Fibroblast of lung (primary cell): ENCODE results near the gene PELO. TPM values are rescaled to one million over a fixed set of nuclear protein-coding genes. Genes with fewer than 3 reads are reported as not detected.
A peak's percentile ranks its signal among the peaks of the same experiment; 100 is the strongest.

ENCODE experiments used
- DNase-seq, 2 donors: peaks; one replicate each; pipeline versions ENCODE4 v3.0.0 to v3.0.0-alpha.2; 2010; ENCODE audit warnings: low read depth in 2 of 2
- H2AFZ ChIP-seq: 2 replicates; pipeline ENCODE4 v1.5.1; 2012; ENCODE audit warnings: low read length, control low read depth, inconsistent platforms
- H3K27ac ChIP-seq: 2 replicates; pipeline ENCODE4 v1.5.1; 2011; ENCODE audit warnings: low read length, control low read depth; ENCODE audit not compliant: insufficient read depth
- H3K27me3 ChIP-seq: 2 replicates; pipeline ENCODE4 v1.5.1; 2011; ENCODE audit warnings: mild to moderate bottlenecking, low read length; ENCODE audit not compliant: control insufficient read depth, insufficient read depth
- H3K36me3 ChIP-seq: 2 replicates; pipeline ENCODE4 v1.5.1; 2011; ENCODE audit warnings: low read length; ENCODE audit not compliant: control insufficient read depth, insufficient read depth
- H3K4me1 ChIP-seq: 2 replicates; pipeline ENCODE4 v1.5.1; 2011; ENCODE audit warnings: low read length; ENCODE audit not compliant: control insufficient read depth, insufficient read depth; ENCODE audit errors: extremely low read depth
- H3K4me2 ChIP-seq: 2 replicates; pipeline ENCODE4 v1.5.1; 2011; ENCODE audit warnings: low read length, control low read depth; ENCODE audit not compliant: insufficient read depth; ENCODE audit errors: extremely low read depth
- H3K4me3 ChIP-seq, 4 experiments: fragments of 200-600 bp in 1 of 4; sonication (generic) in 1 of 4; replicated peaks in 1 of 4; 2 replicates each; pipeline ENCODE4 v1.5.1; 2011 to 2016; ENCODE audit warnings: low read length in 4 of 4, low read depth in 3 of 4, mild to moderate bottlenecking in 3 of 4, control low read depth in 2 of 4, inconsistent platforms in 1 of 4, mixed read lengths in 1 of 4; ENCODE audit not compliant: insufficient read depth in 1 of 4; ENCODE audit errors: control extremely low read depth in 1 of 4
- H3K79me2 ChIP-seq: 2 replicates; pipeline ENCODE4 v1.5.1; 2012; ENCODE audit warnings: mild to moderate bottlenecking, low read length, inconsistent platforms; ENCODE audit not compliant: control insufficient read depth, insufficient read depth
- H3K9ac ChIP-seq: 2 replicates; pipeline ENCODE4 v1.5.1; 2011; ENCODE audit warnings: mild to moderate bottlenecking, low read length, control low read depth; ENCODE audit not compliant: insufficient read depth
- H3K9me3 ChIP-seq: 2 replicates; pipeline ENCODE4 v1.5.1; 2012; ENCODE audit warnings: low read depth, low read length; ENCODE audit not compliant: control insufficient read depth, insufficient read depth
- H4K20me1 ChIP-seq: 2 replicates; pipeline ENCODE4 v1.5.1; 2011; ENCODE audit warnings: low read length; ENCODE audit not compliant: control insufficient read depth, insufficient read depth; ENCODE audit errors: extremely low read depth
- EZH2 ChIP-seq: IDR thresholded peaks from 2 replicates; pipeline ENCODE4 v1.5.1; 2012; ENCODE audit warnings: low read length, control low read depth, mild to moderate bottlenecking; ENCODE audit errors: missing control alignments
- polyA plus RNA-seq, 2 donors: library from polyadenylated mRNA; depleted of rRNA in 1 of 2; stranded (reverse) in 1 of 2; unstranded in 1 of 2; fragments of >200 nt; gene quantifications; 2 replicates each; pipeline ENCODE4 v1.2.1, GENCODE V29; 2011 to 2012; ENCODE audit warnings: missing spikeins in 1 of 2
- total RNA-seq: library from RNA; depleted of rRNA; stranded (reverse); fragments of >200 nt; gene quantifications from 2 replicates; pipeline ENCODE4 v1.2.1, GENCODE V29; 2014
- TF ChIP-seq, protein P1 (sequence below), 2 donors: IDR thresholded peaks in 1 of 2; conservative IDR thresholded peaks in 1 of 2; 1 replicate in 1 of 2; 2 replicates in 1 of 2; pipeline ENCODE4 v1.5.1; 2011 to 2012; ENCODE audit warnings: low read length in 2 of 2, control low read depth in 1 of 2, inconsistent platforms in 1 of 2, low read depth in 1 of 2, mild to moderate bottlenecking in 1 of 2

The PELO gene
- total and polyA plus RNA-seq, 2 donors (not counting 1 experiment from before 2014, with no cell fraction given) = 30.5 to 45.2 TPM

DNA sequence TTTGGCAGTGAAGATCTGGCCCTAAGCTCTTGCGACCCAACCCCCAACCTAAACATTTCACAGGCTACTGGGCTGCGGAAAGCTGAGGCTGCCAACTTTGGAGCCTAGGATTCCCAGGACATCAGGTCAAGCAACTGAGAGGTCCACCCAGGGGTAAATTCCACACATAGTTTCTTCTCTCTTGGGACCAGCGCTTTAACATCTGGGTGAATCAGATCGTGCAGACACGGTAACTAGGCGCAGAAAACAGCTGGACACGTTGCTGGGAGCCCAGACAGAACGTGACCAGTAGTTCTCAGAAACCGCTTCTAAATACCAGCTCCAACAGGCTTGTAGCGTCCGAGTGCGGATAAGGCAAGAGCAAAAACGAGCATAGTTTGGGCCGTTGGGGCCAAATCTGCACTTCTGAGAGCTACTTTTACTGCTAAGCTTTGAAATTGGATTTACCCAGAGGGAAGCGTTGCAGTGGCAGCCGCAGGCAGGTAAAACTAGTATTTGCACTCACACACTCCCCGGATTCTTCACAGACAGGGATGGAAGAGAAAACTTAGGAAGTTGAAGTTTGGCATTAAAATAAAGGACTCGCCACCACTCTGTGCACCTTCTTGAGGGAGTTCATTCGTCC is 11.8 kb downstream of the PELO start:
- H2AFZ ChIP-seq = peak overlapping the region; percentile 46
- TF ChIP-seq EZH2 = no peak
- TF ChIP-seq, protein P1, sequence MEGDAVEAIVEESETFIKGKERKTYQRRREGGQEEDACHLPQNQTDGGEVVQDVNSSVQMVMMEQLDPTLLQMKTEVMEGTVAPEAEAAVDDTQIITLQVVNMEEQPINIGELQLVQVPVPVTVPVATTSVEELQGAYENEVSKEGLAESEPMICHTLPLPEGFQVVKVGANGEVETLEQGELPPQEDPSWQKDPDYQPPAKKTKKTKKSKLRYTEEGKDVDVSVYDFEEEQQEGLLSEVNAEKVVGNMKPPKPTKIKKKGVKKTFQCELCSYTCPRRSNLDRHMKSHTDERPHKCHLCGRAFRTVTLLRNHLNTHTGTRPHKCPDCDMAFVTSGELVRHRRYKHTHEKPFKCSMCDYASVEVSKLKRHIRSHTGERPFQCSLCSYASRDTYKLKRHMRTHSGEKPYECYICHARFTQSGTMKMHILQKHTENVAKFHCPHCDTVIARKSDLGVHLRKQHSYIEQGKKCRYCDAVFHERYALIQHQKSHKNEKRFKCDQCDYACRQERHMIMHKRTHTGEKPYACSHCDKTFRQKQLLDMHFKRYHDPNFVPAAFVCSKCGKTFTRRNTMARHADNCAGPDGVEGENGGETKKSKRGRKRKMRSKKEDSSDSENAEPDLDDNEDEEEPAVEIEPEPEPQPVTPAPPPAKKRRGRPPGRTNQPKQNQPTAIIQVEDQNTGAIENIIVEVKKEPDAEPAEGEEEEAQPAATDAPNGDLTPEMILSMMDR (conservative IDR thresholded peaks at IDR 0.05 in 1 of 2, IDR thresholded peaks at IDR 0.05 in 1 of 2; ENCODE audit: low read depth in 1 of 2, low read length in 2 of 2) = no peak
- H4K20me1 ChIP-seq = no peaks in the 10 kb centered on the region
- H3K27me3 ChIP-seq = no peaks in the 10 kb centered on the region
- H3K36me3 ChIP-seq = no peaks in the 10 kb centered on the region
- peaks cover 69% of the 10 kb centered on the region for H3K79me2 ChIP-seq
- peak overlapping the region; percentile 84 for H3K9ac ChIP-seq
- peaks cover 10% of the 10 kb centered on the region for H3K4me1 ChIP-seq
- H3K4me2 ChIP-seq = peak overlapping the region; percentile 97
- DNase-seq = peak; percentile 61 to 86
- peak overlapping the region; percentile 99 for H3K27ac ChIP-seq
- H3K4me3 ChIP-seq = peak overlapping the region; percentile 72 to 96 (median 86)
- H3K9me3 ChIP-seq = no peaks in the 10 kb centered on the region

DNA sequence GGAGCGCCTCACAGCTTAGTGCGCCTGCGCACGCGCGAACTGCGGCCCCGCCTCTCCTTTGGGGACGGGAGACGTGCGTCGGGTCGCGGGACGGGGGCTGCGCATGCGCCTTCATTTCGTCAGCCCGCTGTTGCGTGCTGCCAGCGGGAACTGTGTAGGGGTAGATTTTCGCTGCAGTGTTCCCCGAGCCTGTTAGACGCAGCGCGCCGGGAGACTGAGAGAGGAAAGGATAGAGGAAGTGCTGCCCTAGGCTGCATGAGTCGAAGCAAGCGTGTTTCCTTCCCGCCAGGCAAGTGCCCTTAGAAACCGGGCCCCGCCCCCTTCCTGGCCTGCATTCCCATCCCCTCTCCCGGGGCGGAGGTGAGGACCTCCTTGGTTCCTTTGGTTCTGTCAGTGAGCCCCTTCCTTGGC is 12.3 kb downstream of the PELO start:
- peak; percentile 88 to 94 for DNase-seq
- Histone ChIP-seq H3K27ac (peak overlapping the region; percentile 99), H3K4me3 (peak overlapping the region; percentile 72 to 96 (median 86)), H4K20me1 (no peaks in the 10 kb centered on the region), H3K9ac (peak overlapping the region; percentile 96), H2AFZ (no peak overlapping the region), H3K4me1 (peaks cover 10% of the 10 kb centered on the region), H3K9me3 (no peaks in the 10 kb centered on the region), H3K4me2 (peak overlapping the region; percentile 100), H3K27me3 (no peaks in the 10 kb centered on the region), H3K79me2 (peaks cover 73% of the 10 kb centered on the region), H3K36me3 (no peaks in the 10 kb centered on the region)
- TF ChIP-seq EZH2 = no peak
- TF ChIP-seq, protein P1 (conservative IDR thresholded peaks at IDR 0.05 in 1 of 2, IDR thresholded peaks at IDR 0.05 in 1 of 2; ENCODE audit: low read depth in 1 of 2, low read length in 2 of 2) = no peak

DNA sequence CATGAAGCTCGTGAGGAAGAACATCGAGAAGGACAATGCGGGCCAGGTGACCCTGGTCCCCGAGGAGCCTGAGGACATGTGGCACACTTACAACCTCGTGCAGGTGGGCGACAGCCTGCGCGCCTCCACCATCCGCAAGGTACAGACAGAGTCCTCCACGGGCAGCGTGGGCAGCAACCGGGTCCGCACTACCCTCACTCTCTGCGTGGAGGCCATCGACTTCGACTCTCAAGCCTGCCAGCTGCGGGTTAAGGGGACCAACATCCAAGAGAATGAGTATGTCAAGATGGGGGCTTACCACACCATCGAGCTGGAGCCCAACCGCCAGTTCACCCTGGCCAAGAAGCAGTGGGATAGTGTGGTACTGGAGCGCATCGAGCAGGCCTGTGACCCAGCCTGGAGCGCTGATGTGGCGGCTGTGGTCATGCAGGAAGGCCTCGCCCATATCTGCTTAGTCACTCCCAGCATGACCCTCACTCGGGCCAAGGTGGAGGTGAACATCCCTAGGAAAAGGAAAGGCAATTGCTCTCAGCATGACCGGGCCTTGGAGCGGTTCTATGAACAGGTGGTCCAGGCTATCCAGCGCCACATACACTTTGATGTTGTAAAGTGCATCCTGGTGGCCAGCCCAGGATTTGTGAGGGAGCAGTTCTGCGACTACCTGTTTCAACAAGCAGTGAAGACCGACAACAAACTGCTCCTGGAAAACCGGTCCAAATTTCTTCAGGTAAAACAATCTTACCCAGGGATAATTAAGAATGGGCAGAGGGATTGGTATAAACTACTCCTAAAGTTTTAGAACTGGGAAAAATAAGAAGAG is 12.9 kb downstream of the PELO start:
- peak; percentile 68 to 83 for DNase-seq
- no peak for TF ChIP-seq EZH2
- TF ChIP-seq, protein P1 (conservative IDR thresholded peaks at IDR 0.05 in 1 of 2, IDR thresholded peaks at IDR 0.05 in 1 of 2; ENCODE audit: low read depth in 1 of 2, low read length in 2 of 2) = peak in 1 of 2 donors; percentile 5
- peaks cover 10% of the 10 kb centered on the region for H3K4me1 ChIP-seq
- H3K79me2 ChIP-seq = peaks cover 74% of the 10 kb centered on the region
- H4K20me1 ChIP-seq = no peaks in the 10 kb centered on the region
- no peaks in the 10 kb centered on the region for H3K9me3 ChIP-seq
- H3K4me3 ChIP-seq = peak overlapping the region; percentile 72 to 96 (median 86)
- H3K4me2 ChIP-seq = peak overlapping the region; percentile 100
- peak overlapping the region; percentile 99 for H3K27ac ChIP-seq
- no peak overlapping the region for H2AFZ ChIP-seq
- peak overlapping the region; percentile 96 for H3K9ac ChIP-seq
- H3K27me3 ChIP-seq = no peaks in the 10 kb centered on the region
- no peaks in the 10 kb centered on the region for H3K36me3 ChIP-seq
